Lung (tissue), 12 donors: Measurements from ENCODE around the gene RIC1. TPM values are rescaled to one million over a fixed set of nuclear protein-coding genes. Genes with fewer than 3 reads are reported as not detected.

Experiments
- ATAC-seq: fragments of 200-7000 bp; cut with Tn5 transposase; one replicate; pipeline ENCODE4 v1.9.1; 2020; ENCODE audit warnings: moderate number of reproducible peaks; ENCODE audit not compliant: insufficient read depth, low FRiP score
- DNase-seq, 3 donors: peaks; one replicate each; pipeline ENCODE4 v3.0.0-alpha.2; 2013 to 2017
- H3K27ac ChIP-seq, 2 donors: one replicate each; pipeline ENCODE4 v1.5.1; 2013; ENCODE audit warnings: mild to moderate bottlenecking in 2 of 2, moderate library complexity in 2 of 2, control low read depth in 1 of 2, inconsistent platforms in 1 of 2, low read depth in 1 of 2, low read length in 1 of 2
- H3K27me3 ChIP-seq, 3 donors: one replicate each; pipeline ENCODE4 v1.5.1; 2013; ENCODE audit warnings: low read length in 2 of 3; ENCODE audit not compliant: control insufficient read depth in 3 of 3, insufficient read depth in 3 of 3
- H3K36me3 ChIP-seq, 4 donors: one replicate each; pipeline ENCODE4 v1.5.1; 2013; ENCODE audit warnings: low read length in 4 of 4, mild to moderate bottlenecking in 1 of 4, moderate library complexity in 1 of 4; ENCODE audit not compliant: control insufficient read depth in 4 of 4, insufficient read depth in 4 of 4
- H3K4me1 ChIP-seq, 5 donors: one replicate each; pipeline ENCODE4 v1.5.1; 2013; ENCODE audit warnings: low read length in 5 of 5, mild to moderate bottlenecking in 2 of 5, moderate library complexity in 1 of 5; ENCODE audit not compliant: control insufficient read depth in 5 of 5, insufficient read depth in 5 of 5
- H3K4me3 ChIP-seq: one replicate; pipeline ENCODE4 v1.5.1; 2013; ENCODE audit warnings: mild to moderate bottlenecking, control low read depth, moderate library complexity
- H3K9ac ChIP-seq, 2 donors: one replicate each; pipeline ENCODE4 v1.5.1; 2013; ENCODE audit warnings: low read length in 2 of 2, control low read depth in 1 of 2; ENCODE audit not compliant: insufficient read depth in 1 of 2
- H3K9me3 ChIP-seq, 4 donors: one replicate each; pipeline ENCODE4 v1.5.1; 2013; ENCODE audit warnings: low read length in 3 of 4, mild to moderate bottlenecking in 1 of 4, moderate library complexity in 1 of 4; ENCODE audit not compliant: control insufficient read depth in 4 of 4, insufficient read depth in 3 of 4
- WGBS, 2 donors: extraction: QIAGEN DNeasy Blood & Tissue Kit; methylation state at CpG; one replicate each; pipeline ENCODE4 v1.1.7; 2013; 5-methylcytosine and 5-hydroxymethylcytosine counted together
- polyA plus RNA-seq, 2 donors: library from polyadenylated mRNA; stranded (reverse); fragments of 200-250 nt; gene quantifications; one replicate each; pipeline ENCODE4 v1.2.1, GENCODE V29; 2013
- total RNA-seq, 2 donors: library from RNA; depleted of rRNA in 1 of 2; stranded (reverse); fragments of >200 nt in 1 of 2; gene quantifications; one replicate each; pipeline ENCODE4 v1.2.1, GENCODE V29; 2014 to 2021
- TF ChIP-seq, protein P1 (sequence below): IDR thresholded peaks from 2 replicates; pipeline ENCODE4 v1.5.1; 2012; ENCODE audit warnings: mild to moderate bottlenecking; ENCODE audit errors: control extremely low read depth, extremely low read depth
- donor health status: control.
- donor health status: control.
- donor health status: Bipolar disorder and iron deficiency.
- donor health status: healthy.
- donor health status: DM: yes; HTN: yes; CAD: no.

The RIC1 gene
- total and polyA plus RNA-seq, 4 donors, result 3.5 to 46.0 (median 14.4) TPM

DNA sequence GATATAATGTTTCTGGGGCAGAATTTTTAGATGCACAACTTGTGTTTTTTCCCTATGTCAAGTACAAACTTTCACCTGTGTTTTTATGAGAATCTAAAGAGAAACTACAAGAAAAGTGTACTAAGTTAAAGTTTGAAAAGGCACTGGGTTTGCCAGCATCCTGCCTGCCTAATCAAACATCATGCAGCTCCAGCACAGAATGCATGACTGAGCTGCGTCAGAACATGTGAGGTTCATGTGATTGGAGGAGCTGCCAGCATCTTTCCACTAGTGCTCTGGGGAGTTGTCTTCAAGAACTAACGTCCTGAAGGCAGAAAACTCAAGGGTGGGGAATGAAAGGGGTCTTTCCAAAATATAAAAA lies 46.1 kb upstream of the RIC1 start:
- no peak overlapping the region for H3K27ac ChIP-seq
- H3K4me1 ChIP-seq, result peaks cover 0 to 16% (median 0%) of the 10 kb centered on the region in 5 donors
- no peaks in the 10 kb centered on the region for H3K27me3 ChIP-seq
- H3K9me3 ChIP-seq, result no peaks in the 10 kb centered on the region
- H3K4me3 ChIP-seq, result no peak overlapping the region
- DNase-seq (peak in 2 of 3 donors; percentile 29 to 40), ATAC-seq (peak; percentile 17)
- H3K36me3 ChIP-seq, result no peaks in the 10 kb centered on the region
- H3K9ac ChIP-seq, result no peak overlapping the region
- TF ChIP-seq, protein P1, sequence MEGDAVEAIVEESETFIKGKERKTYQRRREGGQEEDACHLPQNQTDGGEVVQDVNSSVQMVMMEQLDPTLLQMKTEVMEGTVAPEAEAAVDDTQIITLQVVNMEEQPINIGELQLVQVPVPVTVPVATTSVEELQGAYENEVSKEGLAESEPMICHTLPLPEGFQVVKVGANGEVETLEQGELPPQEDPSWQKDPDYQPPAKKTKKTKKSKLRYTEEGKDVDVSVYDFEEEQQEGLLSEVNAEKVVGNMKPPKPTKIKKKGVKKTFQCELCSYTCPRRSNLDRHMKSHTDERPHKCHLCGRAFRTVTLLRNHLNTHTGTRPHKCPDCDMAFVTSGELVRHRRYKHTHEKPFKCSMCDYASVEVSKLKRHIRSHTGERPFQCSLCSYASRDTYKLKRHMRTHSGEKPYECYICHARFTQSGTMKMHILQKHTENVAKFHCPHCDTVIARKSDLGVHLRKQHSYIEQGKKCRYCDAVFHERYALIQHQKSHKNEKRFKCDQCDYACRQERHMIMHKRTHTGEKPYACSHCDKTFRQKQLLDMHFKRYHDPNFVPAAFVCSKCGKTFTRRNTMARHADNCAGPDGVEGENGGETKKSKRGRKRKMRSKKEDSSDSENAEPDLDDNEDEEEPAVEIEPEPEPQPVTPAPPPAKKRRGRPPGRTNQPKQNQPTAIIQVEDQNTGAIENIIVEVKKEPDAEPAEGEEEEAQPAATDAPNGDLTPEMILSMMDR, result no peak
- 45 to 65% methylated on average over 2 of the region's 2 CpGs for WGBS, 2 donors

DNA sequence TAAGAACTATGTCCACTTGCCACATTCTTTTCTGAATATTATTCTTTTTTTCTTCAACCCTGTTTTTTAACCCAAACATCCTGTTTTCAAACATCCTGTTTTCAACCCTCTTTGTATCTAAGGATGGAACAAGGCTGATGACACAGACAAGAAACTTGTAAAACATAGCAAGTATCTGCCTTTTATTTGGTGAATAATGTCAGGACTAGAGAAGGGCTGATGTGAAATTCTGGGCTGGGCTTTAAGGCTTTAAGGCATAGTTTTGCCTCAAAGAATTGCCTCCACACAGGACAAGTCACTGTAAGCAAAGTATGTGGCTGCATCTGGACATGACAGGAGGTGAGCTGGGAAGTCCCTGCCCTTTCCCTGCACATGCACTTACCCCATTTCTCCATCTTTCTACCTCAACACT lies 42.5 kb upstream of the RIC1 start:
- no peaks in the 10 kb centered on the region for H3K9me3 ChIP-seq
- TF ChIP-seq, protein P1, result no peak
- H3K4me1 ChIP-seq, result peaks cover 0 to 13% (median 0%) of the 10 kb centered on the region in 5 donors
- H3K4me3 ChIP-seq, result no peak overlapping the region
- ATAC-seq, result no peak
- H3K27ac ChIP-seq, result no peak overlapping the region
- no peak overlapping the region for H3K9ac ChIP-seq
- H3K36me3 ChIP-seq, result no peaks in the 10 kb centered on the region
- H3K27me3 ChIP-seq, result no peaks in the 10 kb centered on the region
- DNase-seq, result no peak

DNA sequence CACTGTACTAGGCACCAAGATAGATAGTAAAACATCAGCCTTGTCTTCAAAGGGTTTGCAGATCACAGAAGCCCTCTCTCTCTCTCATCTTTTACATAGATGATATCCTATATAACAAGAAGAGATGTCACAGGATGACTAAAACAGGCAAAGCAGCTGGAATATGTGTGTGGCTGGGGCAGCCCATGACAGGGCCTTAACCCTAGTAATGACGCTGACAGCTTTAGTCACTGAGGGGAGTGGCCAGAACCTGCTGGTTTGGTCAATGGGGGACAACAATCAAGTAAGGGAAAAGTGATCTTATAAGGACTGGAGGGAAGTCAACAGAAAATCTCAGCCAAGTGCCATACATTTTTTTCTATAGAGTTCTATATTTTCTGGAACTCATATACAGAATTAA lies 41.9 kb upstream of the RIC1 start:
- ATAC-seq (no peak), DNase-seq (no peak)
- Histone ChIP-seq H3K27me3 (no peaks in the 10 kb centered on the region), H3K9me3 (no peaks in the 10 kb centered on the region), H3K9ac (peak overlapping the region in 1 of 2 donors; percentile 26), H3K4me3 (no peak overlapping the region), H3K4me1 (peaks cover 0 to 13% (median 0%) of the 10 kb centered on the region in 5 donors), H3K36me3 (no peaks in the 10 kb centered on the region), H3K27ac (no peak overlapping the region)
- TF ChIP-seq, protein P1, result no peak
- 83 to 86% methylated on average over 1 of the region's 1 CpG for WGBS, 2 donors

DNA sequence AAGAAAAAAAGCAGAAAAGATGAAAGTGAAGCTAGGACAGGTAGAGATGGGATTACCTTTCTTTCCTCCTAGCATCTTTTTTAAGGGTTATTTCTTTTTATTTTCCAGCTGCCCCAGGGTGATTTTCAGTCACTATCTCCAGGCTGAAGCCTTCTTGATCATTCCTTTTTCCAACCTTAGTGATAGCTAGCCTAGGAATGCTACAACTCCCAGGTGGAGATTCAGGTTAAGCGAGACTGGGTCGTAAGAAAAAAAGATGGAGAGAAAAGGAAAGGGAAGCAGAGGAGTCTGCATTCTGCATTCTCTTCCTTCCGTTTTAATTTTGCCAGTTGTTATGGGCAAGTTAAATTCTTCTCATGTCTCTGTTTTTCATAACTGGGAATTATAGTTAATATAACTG lies 36.7 kb upstream of the RIC1 start:
- Histone ChIP-seq H3K4me1 (peaks cover 0 to 4% (median 0%) of the 10 kb centered on the region in 5 donors), H3K9ac (no peak overlapping the region), H3K27ac (no peak overlapping the region), H3K27me3 (no peaks in the 10 kb centered on the region), H3K4me3 (no peak overlapping the region), H3K9me3 (no peaks in the 10 kb centered on the region), H3K36me3 (no peaks in the 10 kb centered on the region)
- TF ChIP-seq, protein P1, result no peak
- 84 to 86% methylated on average over 3 of the region's 3 CpGs for WGBS, 2 donors
- no peak for DNase-seq
- no peak for ATAC-seq
